SIG-M5 treated with dmso at 0.1 percent for 504 hours (cell line): ENCODE measurements around the gene CHL1.

Experiments used
- DNase-seq: peaks from one replicate; lab custom pipeline; 2025; ENCODE audit not compliant: unreplicated experiment; lab: John Stamatoyannopoulos, UW

The CHL1 gene

GRCh38 chr3:196311-197148 is at the start of gene CHL1:
Gene CHL1, plus strand, starts transcription at chr3:196763. Its CDS starts 123,014 bp downstream, at chr3:319777.
- no peak for DNase-seq

DNA sequence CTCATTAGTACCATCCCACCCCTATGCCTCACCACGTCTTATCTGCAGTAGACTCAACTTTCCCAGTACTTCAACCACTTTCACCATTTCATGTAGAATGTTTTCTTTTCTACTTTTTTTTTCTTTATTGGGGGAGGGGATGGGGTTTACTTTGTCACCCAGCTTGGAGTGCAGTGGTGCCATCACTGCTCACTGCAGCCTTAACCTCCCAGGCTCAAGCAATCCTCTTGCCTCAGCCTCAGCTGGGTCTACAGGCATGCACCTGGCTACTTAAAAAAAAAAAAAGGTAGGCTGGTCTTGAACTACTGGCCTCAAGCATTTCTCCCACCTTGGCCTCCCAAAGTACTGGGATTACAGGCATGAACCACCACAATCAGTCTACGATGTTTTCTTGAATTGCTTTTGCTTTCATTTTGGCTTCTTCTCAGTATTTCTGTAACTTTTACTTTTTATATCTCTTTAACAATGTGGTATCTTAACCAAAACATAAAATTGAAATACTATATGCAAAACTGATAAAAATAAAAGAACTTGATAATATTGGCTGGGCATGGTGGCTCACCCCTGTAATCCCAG is 44.9 kb upstream of the CHL1 start:
- DNase-seq = no peak

GRCh38 chr3:159974-160373 is 36.6 kb upstream of the CHL1 start:
- no peak for DNase-seq

DNA sequence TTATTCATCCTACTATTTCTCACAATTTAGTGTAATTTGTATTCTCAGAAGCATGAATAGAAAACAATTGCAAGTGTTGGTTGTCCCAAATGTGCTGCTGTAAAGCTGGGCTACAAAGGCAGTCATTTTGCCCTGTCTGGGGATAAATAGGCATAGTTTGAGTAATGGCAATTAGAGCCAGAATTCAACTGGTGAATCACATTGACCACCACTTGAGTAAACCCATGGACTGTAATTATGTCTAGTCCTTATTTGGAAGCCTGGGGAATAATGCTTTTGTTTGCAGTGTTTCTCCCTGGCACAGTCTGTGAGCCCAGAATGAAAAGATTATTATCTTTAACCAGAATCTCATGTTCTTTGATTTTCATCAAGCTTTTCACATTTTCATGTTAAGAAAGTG is 30.5 kb upstream of the CHL1 start:
- DNase-seq = no peak

GRCh38 chr3:166799-167198 is 29.8 kb upstream of the CHL1 start:
- DNase-seq = no peak

GRCh38 chr3:173886-174285 is 22.7 kb upstream of the CHL1 start:
- DNase-seq = no peak

DNA sequence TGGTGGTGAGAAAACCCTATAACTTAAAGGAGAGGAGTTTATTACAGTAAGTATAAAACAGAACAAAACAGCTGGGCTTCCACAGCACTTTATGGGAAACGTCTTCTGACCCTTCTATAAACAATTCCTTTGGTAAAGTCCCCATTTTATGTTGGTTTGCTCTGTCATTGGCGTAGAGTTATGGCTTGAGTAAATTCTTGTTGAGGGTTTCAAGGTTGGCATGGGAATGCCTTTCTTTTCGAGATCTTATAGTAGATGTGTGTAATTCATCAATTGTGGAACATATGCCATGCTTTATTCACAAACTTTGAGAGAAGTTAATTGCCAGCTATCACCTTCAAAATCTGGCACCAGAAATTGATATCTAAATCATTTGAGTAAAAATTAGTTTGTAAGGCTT is 11.6 kb upstream of the CHL1 start:
- no peak for DNase-seq

GRCh38 chr3:192215-192929 is 4.2 kb upstream of the CHL1 start:
- DNase-seq = peak; percentile 10

DNA sequence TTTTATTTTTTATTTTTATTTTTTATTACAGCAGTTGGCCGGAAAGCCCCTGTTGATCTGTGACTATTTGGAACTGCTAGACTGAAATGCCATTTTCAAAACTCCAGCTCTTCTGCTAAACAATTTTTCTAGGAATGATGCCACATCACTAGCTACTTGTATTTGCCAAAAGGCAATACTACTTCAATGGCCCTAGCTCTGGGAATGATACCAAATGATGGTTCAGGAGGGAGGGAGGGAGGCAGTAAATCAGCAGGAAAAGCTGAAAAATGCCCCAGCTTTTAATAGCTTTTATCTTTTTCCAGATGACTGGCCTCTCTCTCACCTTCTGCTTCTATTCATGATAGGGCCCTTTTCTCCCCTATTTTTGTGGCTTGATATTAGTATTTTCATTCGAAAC is 2.6 kb upstream of the CHL1 start:
- no peak for DNase-seq

- no peak for DNase-seq
Measured at GRCh38 chr3:194421-194820, 2.1 kb upstream of the CHL1 start.

DNA sequence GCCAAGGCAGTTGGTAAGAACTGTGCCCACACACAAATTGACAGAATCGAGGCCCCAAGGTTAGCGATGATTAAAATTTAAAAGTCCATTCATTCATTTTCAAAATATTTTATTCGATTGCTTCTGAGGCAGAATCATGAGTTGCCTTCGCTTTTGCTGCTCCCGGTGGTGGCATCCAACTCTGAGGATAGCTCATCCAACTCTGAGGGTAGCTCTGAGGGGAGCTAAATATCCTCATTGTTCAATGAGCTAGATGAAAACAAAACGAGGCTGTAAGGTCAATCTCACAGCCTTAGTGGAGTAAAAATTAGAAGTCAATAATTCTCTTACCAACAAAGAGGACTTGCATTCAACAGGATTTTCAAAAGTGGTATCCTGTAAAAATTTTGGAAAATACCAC is 897 bp upstream of the CHL1 start:
- no peak for DNase-seq

DNA sequence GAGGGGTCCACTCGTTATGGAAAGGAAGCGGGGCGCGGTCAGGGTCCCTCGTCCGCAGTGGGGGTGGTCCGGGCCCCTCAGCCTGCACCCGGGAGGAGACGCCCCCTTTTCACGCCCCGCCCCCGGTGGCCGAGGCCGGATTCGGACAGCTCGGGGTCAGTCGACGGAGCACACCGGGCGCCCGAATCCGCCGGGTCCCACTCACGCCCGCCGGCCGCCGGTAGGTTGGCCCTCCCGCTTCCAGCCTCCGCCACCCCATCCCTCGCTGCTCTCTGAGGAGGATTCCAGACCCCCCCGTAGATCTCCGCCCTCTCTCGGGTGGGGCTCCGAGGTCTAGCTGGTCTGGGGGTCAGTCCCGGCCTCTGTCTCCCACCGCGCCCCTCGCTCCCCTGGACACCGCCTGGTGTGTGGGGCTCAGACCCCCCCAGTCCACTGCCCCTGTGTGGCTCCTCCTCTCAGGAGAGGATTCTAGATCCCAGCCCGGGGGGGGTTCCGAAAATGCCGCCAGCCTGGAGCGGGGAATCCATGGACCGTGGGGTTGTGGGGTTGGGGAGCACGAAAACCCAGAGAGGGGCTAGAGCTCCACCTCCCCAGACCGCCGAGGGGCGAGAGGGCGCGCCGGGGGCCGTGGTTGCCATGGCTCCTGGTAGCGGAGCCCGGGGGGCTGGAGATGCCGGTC is 725 bp downstream of the CHL1 start:
- no peak for DNase-seq

GRCh38 chr3:197828-198491 is 1.4 kb downstream of the CHL1 start:
- no peak for DNase-seq

GRCh38 chr3:199835-200234 is 3.3 kb downstream of the CHL1 start:
- DNase-seq = no peak

- no peak for DNase-seq
Measured at GRCh38 chr3:200758-201325, 4.3 kb downstream of the CHL1 start.

- no peak for DNase-seq
Measured at GRCh38 chr3:204102-204501, 7.5 kb downstream of the CHL1 start.

GRCh38 chr3:207973-208372 is 11.4 kb downstream of the CHL1 start:
- no peak for DNase-seq

DNA sequence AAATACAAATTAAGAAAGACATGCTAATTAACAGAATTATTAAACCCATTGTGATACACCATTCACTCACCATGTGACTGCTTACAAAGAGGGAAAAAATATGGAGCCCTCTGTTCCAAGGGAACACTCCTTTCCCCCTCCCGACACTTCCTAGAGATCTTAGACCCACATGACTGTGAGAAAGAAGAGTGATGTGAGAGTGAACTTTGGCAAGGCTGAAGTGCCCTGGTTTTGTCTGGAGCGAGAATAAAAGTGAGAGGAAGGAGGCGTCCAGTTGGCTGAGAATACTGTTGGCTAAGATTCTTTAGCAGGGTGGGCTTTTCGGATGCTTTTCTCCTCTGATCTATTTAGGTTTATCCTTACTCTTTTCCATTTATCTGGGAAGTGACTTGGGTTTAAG is 14.1 kb downstream of the CHL1 start:
- DNase-seq = no peak

DNA sequence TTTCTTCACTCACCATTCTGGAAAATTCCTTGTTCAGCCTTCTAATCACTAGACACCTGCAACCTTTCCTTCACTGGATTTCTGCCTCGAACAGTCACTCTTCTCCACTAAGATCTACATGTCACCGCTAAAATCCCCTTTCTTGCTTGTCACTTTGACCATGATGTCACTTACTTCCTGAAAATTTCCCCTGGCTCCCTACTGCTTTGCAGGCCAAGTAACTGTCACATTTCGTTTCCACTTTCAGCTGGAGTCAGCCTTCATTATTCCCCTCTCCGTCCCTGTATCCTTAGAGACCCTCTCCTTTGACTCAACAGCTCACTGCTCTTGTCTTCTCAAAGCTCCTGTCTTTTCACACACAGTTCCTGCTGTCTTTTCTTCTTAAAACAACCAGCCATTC is 15.9 kb downstream of the CHL1 start:
- DNase-seq = no peak

DNA sequence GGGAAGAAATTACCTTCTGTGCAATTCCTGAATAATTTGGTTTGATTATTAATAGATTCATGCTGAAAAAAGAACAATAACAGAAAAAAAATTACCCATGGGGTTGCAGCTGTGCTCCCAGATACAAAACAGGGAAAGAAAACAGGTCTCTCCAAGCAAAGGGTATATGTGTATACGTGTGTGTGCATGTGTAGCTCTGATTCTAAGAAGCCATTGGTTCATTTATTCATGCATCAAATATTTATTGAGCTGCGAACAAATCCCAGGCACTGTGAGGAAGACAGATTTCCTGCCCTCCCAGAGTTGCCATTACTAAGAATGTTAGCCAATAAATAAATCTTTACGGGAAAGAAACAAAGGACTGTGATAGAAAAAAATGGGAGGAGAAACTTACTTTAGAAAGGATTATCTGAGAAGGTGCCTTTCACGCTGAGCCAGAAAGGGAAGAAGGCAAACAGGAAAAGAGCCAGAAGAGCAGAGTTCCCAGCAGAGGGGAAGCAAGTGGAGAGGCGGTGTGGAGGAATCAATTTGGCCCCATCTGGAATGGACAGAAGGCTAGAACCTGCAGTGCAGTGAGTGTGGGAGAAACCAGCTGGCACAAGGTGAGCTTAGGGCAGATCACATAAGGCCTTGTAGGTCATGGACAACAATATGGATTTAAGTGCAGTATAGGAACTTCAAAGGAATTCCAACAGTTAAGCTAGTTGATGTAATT is 20.7 kb downstream of the CHL1 start:
- no peak for DNase-seq
